CD4-positive, alpha-beta T cell (primary cell): ENCODE results near the gene SH2D5. TPM values are rescaled to one million over a fixed set of nuclear protein-coding genes. Genes with fewer than 3 reads are reported as not detected.

Experiments
- ATAC-seq: fragments of 200-7000 bp; cut with Tn5 transposase; one replicate; pipeline ENCODE4 v1.10.0; 2022; ENCODE audit warnings: mild to moderate bottlenecking; ENCODE audit not compliant: poor library complexity
- CTCF ChIA-PET: fragments of 350-600 bp; sonication (Branson Sonifier 250); formaldehyde crosslinking; loops from one replicate; lab custom pipeline; 2021; ENCODE audit warnings: antibody characterized with exemption, inconsistent platforms; lab: Charles Lee
- POLR2A ChIA-PET: fragments of 350-600 bp; sonication (Branson Sonifier 250); formaldehyde crosslinking; loops from one replicate; lab custom pipeline; 2021; ENCODE audit warnings: antibody characterized with exemption, inconsistent platforms; lab: Charles Lee
- DNase-seq, 14 experiments: peaks; one replicate each; pipeline ENCODE4 v3.0.0-alpha.2; 2013 to 2020; ENCODE audit warnings: mixed read lengths in 2 of 14
- H3K27ac ChIP-seq, 2 donors: one replicate each; pipeline versions ENCODE4 v1.5.1 to v1.7.0; 2013; ENCODE audit warnings: low read length in 2 of 2, low read depth in 1 of 2, mild to moderate bottlenecking in 1 of 2
- H3K27me3 ChIP-seq, 2 experiments: 1 replicate in 1 of 2; 2 replicates in 1 of 2; pipeline versions ENCODE4 v1.6.1 to v1.7.0; 2013; ENCODE audit warnings: low read length in 2 of 2, control low read depth in 1 of 2, mild to moderate bottlenecking in 1 of 2, moderate library complexity in 1 of 2; ENCODE audit not compliant: insufficient read depth in 2 of 2, control insufficient read depth in 1 of 2
- H3K36me3 ChIP-seq: one replicate; pipeline ENCODE4 v1.6.1; 2013; ENCODE audit warnings: low read length, control low read depth; ENCODE audit not compliant: insufficient read depth
- H3K4me1 ChIP-seq: one replicate; pipeline ENCODE4 v1.6.1; 2013; ENCODE audit warnings: low read length, control low read depth; ENCODE audit not compliant: insufficient read depth
- H3K4me3 ChIP-seq: one replicate; pipeline ENCODE4 v1.5.1; 2013; ENCODE audit warnings: mild to moderate bottlenecking, low read length, moderate library complexity
- H3K9me3 ChIP-seq, 2 experiments: 1 replicate in 1 of 2; 2 replicates in 1 of 2; pipeline versions ENCODE4 v1.6.1 to v1.7.0; 2013; ENCODE audit warnings: low read length in 2 of 2, mild to moderate bottlenecking in 2 of 2, control low read depth in 1 of 2, moderate library complexity in 1 of 2; ENCODE audit not compliant: control insufficient read depth in 1 of 2, insufficient read depth in 1 of 2
- H3K27ac Mint-ChIP-seq: one replicate; pipeline ENCODE4 v1.8.0; 2020; ENCODE audit warnings: mixed read lengths
- H3K27me3 Mint-ChIP-seq: one replicate; pipeline ENCODE4 v1.8.0; 2021; ENCODE audit warnings: mixed read lengths
- H3K36me3 Mint-ChIP-seq: one replicate; pipeline ENCODE4 v1.8.0; 2021; ENCODE audit warnings: low read depth, mixed read lengths
- H3K4me1 Mint-ChIP-seq: one replicate; pipeline ENCODE4 v1.8.0; 2021; ENCODE audit warnings: low read depth, mixed read lengths
- H3K4me3 Mint-ChIP-seq: one replicate; pipeline ENCODE4 v1.8.0; 2020; ENCODE audit warnings: mild to moderate bottlenecking, mixed read lengths
- H3K9me3 Mint-ChIP-seq: one replicate; pipeline ENCODE4 v1.8.0; 2020; ENCODE audit warnings: mixed read lengths
- CTCF ChIP-seq: fragments of 200-600 bp; IDR thresholded peaks from one replicate; pipeline ENCODE4 v1.8.0; 2022; ENCODE audit warnings: antibody characterized with exemption, mild to moderate bottlenecking
- intact Hi-C, 2 experiments: fragments of 100-400 bp; cut with DNase I in 1 of 2; cut with micrococcal nuclease in 1 of 2; formaldehyde crosslinking; loops; one replicate each; pipeline versions ENCODE4 v1.15.1 to v1.9.0; 2023 to 2025; cut with DNase I, micrococcal nuclease
- total RNA-seq, 174 experiments: library from RNA in 2 of 174; stranded (reverse) in 2 of 174; gene quantifications; one replicate each; pipeline ENCODE4 v1.2.3 and lab custom pipeline; 2021 to 2026

SH2D5 gene
- total RNA-seq, 2 experiments from 2014 or later = 0.08 TPM; not detected in 1

DNA sequence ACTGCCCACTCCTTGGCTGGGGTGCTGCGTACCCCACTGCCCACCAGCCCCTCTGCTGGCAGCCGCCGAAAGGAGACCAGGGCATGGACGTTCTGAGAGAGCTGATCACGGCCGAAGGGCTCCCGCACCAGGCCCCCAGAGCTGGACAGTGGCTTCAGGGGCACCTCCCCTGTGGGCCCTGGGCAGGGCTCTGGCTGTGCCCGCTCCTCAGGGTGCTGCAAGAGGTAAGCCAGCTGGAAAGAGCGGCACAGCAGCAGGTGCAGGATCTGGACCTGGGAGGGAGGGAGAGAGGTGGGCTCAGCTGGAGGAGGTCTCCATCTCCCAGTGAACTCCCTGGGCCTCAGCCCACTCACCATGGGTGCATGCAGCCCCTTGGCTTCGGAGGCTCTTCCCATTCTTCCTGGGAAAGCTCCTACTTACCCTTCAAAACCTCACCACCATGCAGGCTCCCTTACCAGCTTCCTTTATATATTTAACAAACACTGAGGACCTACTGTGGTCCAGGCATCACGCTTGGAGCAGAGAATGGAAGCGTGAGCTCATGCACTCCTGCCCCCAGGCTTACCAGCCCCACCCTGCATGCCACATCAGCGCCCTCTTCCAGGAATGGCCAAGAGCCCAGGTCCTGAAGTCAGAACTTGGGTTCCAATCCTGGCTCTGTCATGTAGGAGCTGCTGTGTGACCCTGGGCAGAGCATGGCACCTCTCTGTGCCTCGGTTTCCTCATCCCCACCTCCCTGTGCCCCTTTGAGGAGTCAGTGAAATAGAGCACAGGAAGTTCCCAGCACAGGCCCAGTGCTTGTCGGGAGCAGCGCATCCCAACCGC, 7.9 kb downstream of the SH2D5 start:
- H3K27ac ChIP-seq = no peak overlapping the region
- no peak for TF ChIP-seq CTCF
- H3K27me3 Mint-ChIP-seq = peaks cover 13% of the 10 kb centered on the region
- CTCF ChIA-PET = no interaction called here
- no peak overlapping the region for H3K4me3 ChIP-seq
- H3K4me3 Mint-ChIP-seq = no peak overlapping the region
- no peak for ATAC-seq
- no peaks in the 10 kb centered on the region for H3K4me1 ChIP-seq
- H3K27me3 ChIP-seq = peaks cover 2 to 7% of the 10 kb centered on the region in 2 experiments
- POLR2A ChIA-PET = no interaction called here
- H3K36me3 Mint-ChIP-seq = no peaks in the 10 kb centered on the region
- intact Hi-C loops = no loop called here
- no peaks in the 10 kb centered on the region for H3K9me3 Mint-ChIP-seq
- H3K9me3 ChIP-seq = no peaks in the 10 kb centered on the region
- H3K36me3 ChIP-seq = no peaks in the 10 kb centered on the region
- H3K4me1 Mint-ChIP-seq = no peaks in the 10 kb centered on the region
- H3K27ac Mint-ChIP-seq = no peak overlapping the region
- DNase-seq = no peak

- Mint-ChIP-seq H3K4me1 (peaks cover 2% of the 10 kb centered on the region), H3K27ac (no peak overlapping the region), H3K27me3 (peaks cover 11% of the 10 kb centered on the region), H3K4me3 (no peak overlapping the region), H3K36me3 (no peaks in the 10 kb centered on the region), H3K9me3 (no peaks in the 10 kb centered on the region)
- Histone ChIP-seq H3K4me3 (no peak overlapping the region), H3K36me3 (no peaks in the 10 kb centered on the region), H3K4me1 (no peaks in the 10 kb centered on the region), H3K9me3 (no peaks in the 10 kb centered on the region), H3K27me3 (no peaks in the 10 kb centered on the region), H3K27ac (no peak overlapping the region)
- CTCF ChIA-PET = no interaction called here
- no peak for ATAC-seq
- DNase-seq = peak in 2 of 14 experiments; percentile 16 to 31
- TF ChIP-seq CTCF = no peak
- POLR2A ChIA-PET = no interaction called here
- intact Hi-C loops = no loop called here
Measured at GRCh38 chr1:20723537-20724363, 8.8 kb downstream of the SH2D5 start.

DNA sequence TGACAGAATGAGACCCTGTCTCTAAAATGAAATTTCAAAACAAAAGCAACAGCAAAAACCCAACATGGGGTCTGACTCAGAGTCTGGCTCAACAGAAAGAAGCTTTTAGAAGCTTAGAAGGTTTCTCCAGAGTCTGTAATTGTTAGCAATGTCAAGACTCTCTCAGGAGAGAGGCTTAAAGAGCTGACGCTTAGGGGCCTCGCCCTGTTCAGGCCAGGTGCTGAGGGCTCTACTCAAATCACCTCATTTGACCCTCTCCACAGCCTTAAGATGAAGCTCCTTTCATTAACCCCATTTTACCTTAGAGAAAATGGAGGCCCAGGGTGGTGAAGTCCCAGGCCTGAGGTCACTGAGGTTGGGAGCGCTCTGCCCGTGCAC, 9.4 kb downstream of the SH2D5 start:
- Histone ChIP-seq H3K9me3 (no peaks in the 10 kb centered on the region), H3K36me3 (no peaks in the 10 kb centered on the region), H3K4me3 (no peak overlapping the region), H3K27me3 (no peaks in the 10 kb centered on the region), H3K4me1 (peaks cover 2% of the 10 kb centered on the region), H3K27ac (no peak overlapping the region)
- POLR2A ChIA-PET = interaction anchor here (0.5 kb wide), 1 partner anchor 1332 kb away, joined by 3 read pairs; no protein-coding TSS in a partner anchor
- Mint-ChIP-seq H3K27me3 (peaks cover 9% of the 10 kb centered on the region), H3K4me1 (peaks cover 4% of the 10 kb centered on the region), H3K9me3 (no peaks in the 10 kb centered on the region), H3K27ac (no peak overlapping the region), H3K36me3 (no peaks in the 10 kb centered on the region), H3K4me3 (no peak overlapping the region)
- ATAC-seq (no peak), DNase-seq (no peak)
- intact Hi-C loops = no loop called here
- no peak for TF ChIP-seq CTCF
- CTCF ChIA-PET = no interaction called here
